DMS53 treated with DMSO at 0.1 percent for 48 hours (cell line): ENCODE data around the gene NDEL1.

Experiments used
- DNase-seq: peaks from one replicate; lab custom pipeline; 2025; ENCODE audit not compliant: unreplicated experiment; lab: John Stamatoyannopoulos, UW

Gene NDEL1

GRCh38 chr17:8455665-8456209, 20.1 kb downstream of the NDEL1 start:
- DNase-seq = no peak

DNA sequence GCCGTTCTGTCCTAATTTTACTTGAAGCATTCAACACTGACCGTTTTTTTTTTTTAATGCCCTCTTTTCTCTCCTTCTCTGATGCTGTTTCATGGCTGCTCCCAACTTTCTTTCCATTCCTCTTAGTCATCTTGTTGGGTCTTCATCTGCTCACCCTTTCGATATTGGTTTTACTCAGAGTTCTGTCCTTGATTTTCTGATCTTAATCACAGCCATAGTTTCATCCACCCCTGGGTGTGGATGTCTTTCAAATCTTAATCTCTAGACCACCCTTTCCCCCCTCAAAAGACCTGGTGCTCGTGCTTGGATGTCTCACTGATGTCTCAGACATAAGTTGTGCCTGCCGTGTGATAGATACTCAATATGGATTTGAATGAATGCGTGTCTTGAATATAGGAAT, 22.4 kb downstream of the NDEL1 start:
- DNase-seq = no peak

- DNase-seq = no peak
Measured at GRCh38 chr17:8459107-8459506, 23.4 kb downstream of the NDEL1 start.

- no peak for DNase-seq
Measured at GRCh38 chr17:8459831-8460230, 24.1 kb downstream of the NDEL1 start.

- DNase-seq = no peak
Measured at GRCh38 chr17:8462564-8462963, 26.9 kb downstream of the NDEL1 start.

DNA sequence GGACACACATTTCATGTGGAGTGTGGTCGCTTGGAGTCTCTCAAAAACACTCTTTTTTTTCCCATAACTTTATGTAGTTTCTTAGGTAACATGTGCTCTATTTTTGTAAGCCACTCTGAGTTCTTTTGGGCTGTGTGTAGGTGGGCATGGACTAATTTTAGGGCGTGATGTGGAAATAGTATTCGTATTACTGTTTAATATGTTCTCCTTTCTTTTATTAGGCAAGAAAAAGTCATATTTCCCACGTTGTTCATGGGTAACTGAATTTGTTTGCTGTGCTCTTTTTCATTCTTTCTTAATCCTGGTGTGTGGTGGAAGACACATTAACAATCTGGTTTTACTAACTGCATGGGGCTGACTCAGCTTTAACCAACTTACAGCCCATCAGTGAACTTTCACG, 27.4 kb downstream of the NDEL1 start:
- no peak for DNase-seq

DNA sequence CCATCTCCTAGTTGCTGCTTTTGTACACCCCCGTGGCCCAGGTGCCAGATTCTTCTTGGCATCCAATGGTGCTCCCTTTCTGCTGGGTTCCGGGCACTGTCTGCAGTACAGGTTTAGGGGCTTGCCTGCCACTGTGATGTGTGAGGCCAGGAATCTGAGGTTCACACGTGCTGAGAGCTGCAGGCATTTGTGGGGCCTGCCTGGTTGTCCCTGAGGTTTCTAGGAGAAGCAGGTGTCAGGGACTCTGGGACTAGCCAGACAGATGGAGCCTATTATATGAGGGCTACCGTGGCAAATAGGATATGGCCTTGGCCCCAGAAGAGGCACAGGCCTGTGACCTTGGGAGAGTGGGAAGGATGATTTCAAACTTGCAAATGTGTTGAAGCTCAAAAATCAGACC, 29.3 kb downstream of the NDEL1 start:
- DNase-seq = no peak

GRCh38 chr17:8465356-8465755, 29.7 kb downstream of the NDEL1 start:
- no peak for DNase-seq

DNA sequence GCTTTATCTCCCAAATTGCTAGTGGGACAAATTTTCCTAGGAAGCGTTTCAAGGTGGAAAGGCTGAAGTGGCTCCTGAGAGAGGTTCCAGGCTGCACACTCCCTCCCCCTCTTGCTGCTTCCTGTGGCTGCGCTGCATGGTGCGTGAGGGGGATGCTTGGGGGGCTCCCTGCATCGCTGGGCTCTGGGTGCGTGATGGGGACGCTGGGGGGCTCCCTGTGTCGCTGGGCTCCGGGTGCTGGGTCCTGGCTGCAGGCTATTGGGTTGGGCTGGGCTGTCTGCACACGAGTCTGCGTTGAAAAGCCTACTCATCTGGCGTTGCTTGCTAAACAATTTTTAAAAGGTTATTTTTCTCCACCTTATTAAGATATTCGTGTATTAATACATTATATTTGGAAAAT, 30.1 kb downstream of the NDEL1 start:
- no peak for DNase-seq

DNA sequence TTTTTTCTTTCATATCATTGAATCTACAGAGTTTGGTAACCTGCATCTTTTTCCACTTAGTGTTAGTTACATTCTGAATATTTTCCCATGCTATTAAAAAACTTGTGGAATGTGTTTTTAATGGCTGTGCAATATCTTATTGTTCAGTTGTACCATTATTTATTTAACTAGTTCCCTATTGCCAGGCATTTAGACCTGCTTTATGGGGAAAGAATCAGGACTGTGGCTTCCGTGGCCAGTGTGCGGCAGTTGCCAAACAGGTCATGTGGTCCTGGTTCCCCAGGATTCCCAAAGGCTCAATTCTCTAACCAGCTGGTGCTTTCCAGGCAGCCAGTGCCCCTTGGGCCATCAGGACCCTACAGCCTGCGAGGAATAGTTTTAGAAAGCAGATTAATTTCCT, 30.8 kb downstream of the NDEL1 start:
- no peak for DNase-seq

DNA sequence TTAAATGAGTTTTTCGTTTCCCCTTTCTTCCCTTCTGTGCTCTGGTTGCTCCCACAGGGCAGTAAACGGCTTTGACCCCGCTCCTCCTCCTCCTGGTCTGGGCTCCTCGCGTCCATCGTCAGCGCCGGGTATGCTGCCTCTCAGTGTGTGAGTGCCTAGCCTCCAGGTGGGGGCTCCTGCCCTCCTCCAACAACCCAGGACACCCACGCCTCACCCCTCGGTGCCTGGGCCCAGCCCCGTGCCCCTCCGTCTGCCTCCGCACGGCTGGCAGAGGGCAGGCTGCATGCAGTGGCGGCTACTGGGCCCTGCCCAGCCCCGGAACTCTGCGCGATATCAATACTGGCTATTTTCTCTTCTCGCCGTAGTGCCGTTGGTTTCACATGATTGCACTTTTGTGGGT, 31.2 kb downstream of the NDEL1 start:
- DNase-seq = no peak

DNA sequence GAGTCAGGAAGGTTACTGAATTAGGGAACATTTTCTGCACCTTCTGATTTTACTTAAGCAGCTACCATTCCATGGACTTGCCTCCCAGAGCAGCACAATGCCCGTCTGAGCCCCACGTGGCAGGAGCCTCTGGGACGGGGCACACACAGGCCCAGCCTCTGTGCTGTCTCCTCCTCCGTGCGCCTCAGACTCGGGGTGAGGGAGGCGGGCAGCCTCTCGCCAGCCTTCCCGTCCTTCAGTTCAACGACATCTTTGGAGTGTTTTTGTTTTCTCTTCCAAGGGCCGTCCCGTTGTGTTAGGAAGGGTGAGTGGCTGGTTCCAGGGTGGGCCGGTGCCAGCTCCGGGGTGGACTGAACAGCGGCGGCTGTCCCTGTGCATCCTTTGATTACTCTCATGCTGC, 31.8 kb downstream of the NDEL1 start:
- DNase-seq = no peak

- no peak for DNase-seq
Measured at GRCh38 chr17:8468127-8468526, 32.4 kb downstream of the NDEL1 start.

GRCh38 chr17:8468980-8469379, 33.3 kb downstream of the NDEL1 start:
- DNase-seq = no peak

DNA sequence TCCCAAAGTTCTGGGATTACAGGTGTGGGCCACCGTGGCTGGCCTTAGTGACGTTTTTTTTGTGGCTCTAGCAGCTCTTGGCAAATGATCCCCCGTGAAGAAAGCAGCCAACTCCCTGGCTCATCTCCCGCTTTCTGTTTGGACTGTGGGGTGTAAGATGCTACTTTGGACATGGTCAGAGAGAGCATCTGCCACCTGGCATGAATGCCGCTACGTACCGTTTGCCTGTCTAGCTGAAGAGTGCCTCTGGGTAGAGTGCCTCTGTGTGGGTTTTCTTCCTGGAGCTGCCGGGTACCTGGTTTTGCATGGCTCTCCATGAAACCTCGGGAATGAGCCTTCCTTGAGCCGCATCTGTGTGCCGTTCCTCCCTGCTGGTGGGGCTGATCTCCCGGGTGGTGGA, 34.3 kb downstream of the NDEL1 start:
- DNase-seq = no peak

GRCh38 chr17:8470447-8471047, 34.9 kb downstream of the NDEL1 start:
- no peak for DNase-seq

DNA sequence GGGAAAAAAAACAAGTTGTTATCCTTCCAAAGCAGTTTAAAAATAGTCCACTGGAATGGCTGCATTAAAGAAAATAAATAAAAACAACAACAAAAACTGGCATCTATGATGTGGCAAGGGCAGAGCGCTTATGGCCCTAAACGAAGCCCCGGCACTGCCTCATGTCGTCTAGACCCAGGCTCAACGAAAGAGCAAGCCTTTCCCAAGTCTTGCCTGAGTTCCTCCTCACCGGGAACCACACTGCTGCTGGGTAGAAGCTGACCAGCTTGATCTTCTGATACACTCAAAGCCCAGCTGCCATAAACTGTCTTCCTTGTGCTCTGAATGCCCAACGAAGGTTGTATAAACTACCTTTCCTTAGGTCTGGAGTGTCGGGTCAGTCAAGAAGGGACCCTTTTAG, 37.0 kb downstream of the NDEL1 start:
- no peak for DNase-seq

GRCh38 chr17:8473451-8474192, 37.9 kb downstream of the NDEL1 start:
- DNase-seq = no peak

DNA sequence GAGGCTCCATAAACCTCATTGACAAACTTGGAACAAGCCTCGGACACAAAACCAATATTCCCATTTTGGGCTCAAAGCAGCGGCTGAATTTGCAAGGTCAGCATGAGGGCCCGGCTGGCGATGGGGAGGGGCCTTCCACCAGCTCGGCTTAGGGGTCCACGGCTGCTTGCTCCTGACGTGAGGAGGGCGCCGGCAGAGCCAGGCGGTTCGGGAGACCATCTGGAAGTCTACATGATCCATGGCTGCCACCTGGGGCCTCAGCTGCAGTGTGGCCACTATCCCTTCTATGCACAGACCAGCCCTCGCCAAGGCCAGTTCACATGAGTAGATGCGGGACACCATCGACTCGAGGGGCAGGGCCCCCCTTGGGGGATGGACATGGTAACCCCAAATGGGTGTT, 39.1 kb downstream of the NDEL1 start:
- no peak for DNase-seq

DNA sequence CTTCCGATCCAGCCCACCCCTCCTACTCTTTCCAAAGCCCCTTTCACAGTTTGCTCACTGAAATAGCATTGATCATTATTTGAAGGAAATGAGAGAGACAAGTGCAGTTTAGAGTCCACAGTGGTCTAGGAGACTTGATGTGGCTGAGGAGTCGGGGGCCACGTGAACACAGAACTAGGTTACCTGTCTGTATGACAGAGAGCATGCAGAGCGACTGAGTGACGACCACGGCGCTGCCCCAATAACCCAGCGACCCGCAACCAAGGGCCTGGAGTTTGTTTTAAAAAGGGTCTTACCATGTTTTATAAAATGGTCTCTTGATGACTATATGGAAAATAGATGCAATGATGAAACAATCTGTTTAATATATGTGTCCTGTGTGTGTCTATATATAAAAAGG, 39.5 kb downstream of the NDEL1 start:
- DNase-seq = no peak

- DNase-seq = no peak
Measured at GRCh38 chr17:8475781-8476180, 40.1 kb downstream of the NDEL1 start.

GRCh38 chr17:8476741-8477140, 41.1 kb downstream of the NDEL1 start:
- no peak for DNase-seq

GRCh38 chr17:8477171-8477570, 41.5 kb downstream of the NDEL1 start:
- no peak for DNase-seq
